GM18526 (cell line): ENCODE results near the gene AAGAB.

ENCODE experiments used
- POLR2A ChIP-seq: IDR thresholded peaks from 3 replicates; pipeline ENCODE4 v1.6.1; 2011; ENCODE audit not compliant: insufficient read length; ENCODE audit errors: extremely low read depth

The AAGAB gene

GRCh38 chr15:67161412-67161811 lies 93.0 kb downstream of the AAGAB start:
- no peak for TF ChIP-seq POLR2A

- no peak for TF ChIP-seq POLR2A
Observed at GRCh38 chr15:67158367-67158766, 96.1 kb downstream of the AAGAB start.

- no peak for TF ChIP-seq POLR2A
Observed at GRCh38 chr15:67157521-67158252, 96.8 kb downstream of the AAGAB start.

GRCh38 chr15:67156834-67157233 lies 97.6 kb downstream of the AAGAB start:
- no peak for TF ChIP-seq POLR2A

GRCh38 chr15:67156426-67156825 lies 98.0 kb downstream of the AAGAB start:
- no peak for TF ChIP-seq POLR2A

DNA sequence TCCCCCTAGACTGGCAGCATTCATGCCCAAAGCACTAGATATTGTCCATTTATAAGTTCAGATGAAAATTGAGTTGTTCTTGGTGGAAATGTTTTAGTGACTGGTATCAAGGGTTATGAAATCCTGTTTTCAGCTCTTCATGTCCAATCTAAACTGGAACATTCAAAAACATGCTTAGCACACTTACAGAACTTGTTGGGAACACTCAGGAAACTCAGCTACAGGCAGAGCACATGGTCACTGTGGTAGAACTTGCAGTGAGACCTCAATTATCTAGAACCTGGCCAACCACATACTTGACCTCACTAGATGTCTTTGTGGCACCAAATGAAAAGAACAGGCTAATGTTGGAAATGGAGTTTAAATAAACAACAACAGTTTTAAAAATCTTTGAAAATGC lies 100.2 kb downstream of the AAGAB start:
- TF ChIP-seq POLR2A: no peak

DNA sequence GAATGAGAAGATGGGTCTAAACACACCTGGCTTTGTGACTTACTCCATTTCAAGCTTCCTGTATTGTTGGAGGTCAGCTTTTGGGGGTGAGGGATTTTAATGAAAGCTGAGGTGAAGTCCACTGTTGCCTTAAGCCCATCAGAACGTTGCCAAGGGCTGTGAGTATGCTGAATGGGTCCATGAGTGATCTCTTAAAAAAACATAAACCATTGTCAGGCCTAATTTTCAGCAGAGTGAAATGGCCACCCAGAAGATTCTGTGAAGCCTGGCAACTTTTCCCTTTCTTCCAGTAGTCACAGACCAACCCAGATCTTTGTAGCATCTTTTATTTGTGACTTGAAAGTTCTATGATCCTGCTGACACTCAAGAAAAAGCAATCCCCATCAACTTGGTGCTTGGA lies 102.0 kb downstream of the AAGAB start:
- no peak for TF ChIP-seq POLR2A
